ENCODE data around the gene MRPL24. TPM values are rescaled to one million over a fixed set of nuclear protein-coding genes. Genes with fewer than 3 reads are reported as not detected.
A peak's percentile ranks its signal among the peaks of the same experiment; 100 is the strongest.

MRPL24 gene
- total RNA-seq (2021; fragmentation: NEBNext Ultra II Directional; extraction: Animal tissue kit (Norgen Biotek cat#: 25700)) (34.4 and 35.2 TPM in 2 replicates), polyA plus RNA-seq (2011; rRNA removed) (23.4 and 29.7 TPM in 2 replicates), polyA minus RNA-seq (2011; rRNA and poly(A)+ RNA removed) (19.8 and 22.1 TPM in 2 replicates)
- 37.5 TPM for polyA plus RNA-seq (2011; cell fraction: cytosol; rRNA removed)
- polyA plus RNA-seq (2011; cell fraction: nucleus; rRNA removed) = 38.2 TPM
- polyA plus RNA-seq (2012, experiment 1 of 2) = 35.6 to 51.4 TPM (median 46.6 TPM) in 4 replicates
- 48.1 TPM for polyA plus RNA-seq (2012, experiment 2 of 2)
- polyA plus RNA-seq (2013, experiment 1 of 2) = 51.5 TPM
- polyA plus RNA-seq (2013, experiment 2 of 2) = 51.0 TPM
- 12.4 TPM for polyA minus RNA-seq (2011; cell fraction: cytosol; rRNA and poly(A)+ RNA removed)
- polyA minus RNA-seq (2011; cell fraction: nucleus; rRNA and poly(A)+ RNA removed) = 11.6 TPM
- long read RNA-seq, experiment 1, transcript MRPL24-201 (6 exons, 883 nt) = major isoform, 9 of 29 reads
- long read RNA-seq, experiment 1, transcript MRPL24-202 (6 exons, 883 nt) = minor isoform, 6 of 29 reads
- long read RNA-seq, experiment 1, partial matches to known transcripts = 8 of 29 reads
- long read RNA-seq, experiment 1, other reads (novel, unspliced or antisense) = 4 of 29 reads
- long read RNA-seq, experiment 2, transcript MRPL24-202 (6 exons, 883 nt) = minor isoform, 30 of 83 reads
- long read RNA-seq, experiment 2, transcript MRPL24-201 (6 exons, 883 nt) = major isoform, 39 of 83 reads
- long read RNA-seq, experiment 2, partial matches to known transcripts = 1 of 83 reads
- long read RNA-seq, experiment 2, other reads (novel, unspliced or antisense) = 13 of 83 reads

DNA sequence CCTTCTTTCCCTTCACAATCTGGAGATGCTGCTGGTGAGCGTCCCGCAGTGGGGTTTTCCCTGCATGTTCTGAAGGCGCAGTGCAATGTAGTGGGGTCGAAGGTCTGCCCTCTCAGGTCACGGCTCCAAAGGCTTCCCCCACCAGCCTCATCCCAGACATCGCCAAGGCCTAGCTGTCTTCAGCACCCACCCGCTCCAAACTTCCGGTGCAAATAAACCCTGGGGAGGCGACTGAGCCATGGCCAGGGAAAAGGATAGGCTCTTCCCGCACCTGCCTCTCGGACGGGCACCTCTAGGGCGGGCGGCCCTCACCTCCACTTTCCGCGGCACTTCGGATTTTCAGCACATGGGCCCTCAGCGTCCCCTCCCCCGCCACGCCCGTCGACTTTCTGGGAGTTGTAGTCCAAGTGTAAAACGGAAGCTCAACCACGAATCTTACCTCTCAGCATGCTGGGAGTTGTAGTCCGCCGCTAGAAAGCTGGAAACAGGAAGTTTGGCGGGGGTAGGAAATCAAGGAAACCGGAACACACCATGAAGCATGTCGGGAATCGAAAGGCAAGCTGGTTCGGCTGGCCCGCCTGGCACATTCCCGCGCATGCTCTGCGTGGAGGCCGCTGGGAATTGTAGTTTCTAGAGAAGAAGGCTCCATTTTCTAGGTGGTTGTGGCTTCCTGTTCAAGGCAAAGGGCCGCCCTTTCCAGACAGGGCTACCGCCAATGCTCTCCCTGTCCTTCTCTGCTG lies at the start of gene MRPL24:
Gene MRPL24, minus strand, starts transcription at position 348 of the 740 bp plus-strand sequence. CDS start 2,384 bp downstream, outside the sequence.
- H3K56ac ChIP-seq (replicated peaks; ENCODE audit: insufficient read length, low read depth, low read length) = peak within 1 kb of the TSS; percentile 25
- no peaks in the 10 kb centered on the region for H3K27me3 ChIP-seq (replicated peaks in 1 of 4; ENCODE audit: control insufficient read depth in 3 of 4, extremely low read depth in 1 of 4, insufficient read depth in 3 of 4, low read length in 3 of 4)
- H4K8ac ChIP-seq (ENCODE audit: extremely low read depth, insufficient read depth, low read length) = peak within 1 kb of the TSS; percentile 12
- H4K20me1 ChIP-seq (replicated peaks in 1 of 2; ENCODE audit: control insufficient read depth in 1 of 2, insufficient read depth in 2 of 2, low read length in 2 of 2) = peaks cover 0 to 2% of the 10 kb centered on the region in 2 experiments
- H3K4me2 ChIP-seq (ENCODE audit: insufficient read depth in 1 of 2, low read depth in 2 of 2, low read length in 2 of 2) = peak within 1 kb of the TSS; percentile 68 to 83
- no peak within 1 kb of the TSS for H3K23ac ChIP-seq (ENCODE audit: insufficient read length)
- peak within 1 kb of the TSS; percentile 81 for H2BK5ac ChIP-seq (ENCODE audit: low read depth, low read length)
- H4K91ac ChIP-seq (replicated peaks; ENCODE audit: insufficient read length, low read length) = peak within 1 kb of the TSS; percentile 30
- H3K79me2 ChIP-seq (ENCODE audit: control insufficient read depth in 1 of 2, insufficient read depth in 2 of 2, low read length in 2 of 2) = peaks cover 4 to 21% of the 10 kb centered on the region in 2 experiments
- DNase-seq (ENCODE audit: low read depth in 1 of 2, low spot score in 2 of 2) = peak; percentile 93 to 99
- peak within 1 kb of the TSS; percentile 55 to 95 (median 84) for H3K4me3 ChIP-seq (ENCODE audit: extremely low read depth in 1 of 4, insufficient read depth in 2 of 4, low read depth in 3 of 4, low read length in 4 of 4)
- peaks cover 2% of the 10 kb centered on the region; the same call in 1 of the 2 replicates for H3K23me2 ChIP-seq (ENCODE audit: low read depth, low read length)
- POLR2A ChIA-PET (ENCODE audit: partially characterized antibody) = interaction anchor here (0.6 to 10.7 kb wide), 20 partner anchors 10 to 140 kb away, joined by 3 to 214 read pairs (median 4); partner anchors contain the start of genes CRABP2, HDGF, ISG20L2 and METTL25B
- H2BK120ac ChIP-seq (replicated peaks; ENCODE audit: low read depth, low read length) = no peak within 1 kb of the TSS
- peak within 1 kb of the TSS; percentile 40 for H2BK12ac ChIP-seq (ENCODE audit: low read depth, low read length)
- peak within 1 kb of the TSS; percentile 72 to 82 (median 78) for H3K9ac ChIP-seq (replicated peaks in 1 of 4; ENCODE audit: extremely low read depth in 1 of 4, low read depth in 3 of 4, low read length in 3 of 4)
- peaks cover 13 to 42% (median 14%) of the 10 kb centered on the region in 4 experiments; a peak in 7 of 8 replicates for H3K36me3 ChIP-seq (ENCODE audit: control insufficient read depth in 2 of 4, insufficient read depth in 4 of 4, low read length in 3 of 4)
- H2BK20ac ChIP-seq (ENCODE audit: low read length) = no peak within 1 kb of the TSS
- WGBS, 2 experiments (ENCODE audit: extremely low coverage in 1 of 2, insufficient coverage in 1 of 2, insufficient read length in 1 of 2, insufficient replicate concordance in 2 of 2, low coverage in 1 of 2, low lambda C conversion rate in 2 of 2, missing lambda C conversion rate in 1 of 2) = 2% methylated on average over 38 of the region's 38 CpGs; no CpG with 5 or more reads in 1 of the 2 experiments
- H2AK5ac ChIP-seq (ENCODE audit: low read depth, low read length) = no peak within 1 kb of the TSS
- peak within 1 kb of the TSS; percentile 72 for H3K27ac ChIP-seq (ENCODE audit: low read depth, low read length)
- FAIRE-seq = peak; percentile 99
- H3K9me3 ChIP-seq (ENCODE audit: insufficient read depth in 2 of 2, low read depth in 1 of 2, low read length in 1 of 2) = no peaks in the 10 kb centered on the region
- peak within 1 kb of the TSS; percentile 39 for H2AFZ ChIP-seq (ENCODE audit: low read length)
- H2BK15ac ChIP-seq (ENCODE audit: low read length) = peak within 1 kb of the TSS; percentile 48; the same call in 1 of the 2 replicates
- H3K4me1 ChIP-seq (replicated peaks in 1 of 4; ENCODE audit: control insufficient read depth in 3 of 4, insufficient read depth in 4 of 4, low read length in 3 of 4) = peaks cover 3 to 15% (median 6%) of the 10 kb centered on the region in 4 experiments; a peak in 5 of 7 replicates
- no peak within 1 kb of the TSS for H3K14ac ChIP-seq (ENCODE audit: insufficient read length)
- peak within 1 kb of the TSS; percentile 34; the same call in 1 of the 2 replicates for H3K18ac ChIP-seq (ENCODE audit: extremely low read depth, low read length)
- CTCF ChIA-PET (ENCODE audit: partially characterized antibody) = interaction anchor here (0.6 to 6.6 kb wide), 6 partner anchors 14 to 122 kb away, joined by 4 to 76 read pairs (median 8); partner anchors contain the start of genes CRABP2, HAPLN2, ISG20L2 and METTL25B
- H3K79me1 ChIP-seq (ENCODE audit: low read depth, low read length) = peaks cover 5% of the 10 kb centered on the region
- H4K5ac ChIP-seq (ENCODE audit: insufficient read length, low read depth, low read length) = peak within 1 kb of the TSS; percentile 51
- H3K4ac ChIP-seq (replicated peaks; ENCODE audit: insufficient read length, low read depth, low read length) = peak within 1 kb of the TSS; percentile 29
- TF ChIP-seq BACH1 (IDR thresholded peaks at IDR 0.05; ENCODE audit: low read length) (0 out of 2 replicates have a peak, but pooled peaks have one; percentile 23), KDM1A (IDR thresholded peaks at IDR 0.05; ENCODE audit: borderline replicate concordance, low read length) (no peak), GTF2F1 (IDR thresholded peaks at IDR 0.05; ENCODE audit: borderline replicate concordance, low read depth, low read length) (no peak)
- TF ChIP-seq, protein P1, sequence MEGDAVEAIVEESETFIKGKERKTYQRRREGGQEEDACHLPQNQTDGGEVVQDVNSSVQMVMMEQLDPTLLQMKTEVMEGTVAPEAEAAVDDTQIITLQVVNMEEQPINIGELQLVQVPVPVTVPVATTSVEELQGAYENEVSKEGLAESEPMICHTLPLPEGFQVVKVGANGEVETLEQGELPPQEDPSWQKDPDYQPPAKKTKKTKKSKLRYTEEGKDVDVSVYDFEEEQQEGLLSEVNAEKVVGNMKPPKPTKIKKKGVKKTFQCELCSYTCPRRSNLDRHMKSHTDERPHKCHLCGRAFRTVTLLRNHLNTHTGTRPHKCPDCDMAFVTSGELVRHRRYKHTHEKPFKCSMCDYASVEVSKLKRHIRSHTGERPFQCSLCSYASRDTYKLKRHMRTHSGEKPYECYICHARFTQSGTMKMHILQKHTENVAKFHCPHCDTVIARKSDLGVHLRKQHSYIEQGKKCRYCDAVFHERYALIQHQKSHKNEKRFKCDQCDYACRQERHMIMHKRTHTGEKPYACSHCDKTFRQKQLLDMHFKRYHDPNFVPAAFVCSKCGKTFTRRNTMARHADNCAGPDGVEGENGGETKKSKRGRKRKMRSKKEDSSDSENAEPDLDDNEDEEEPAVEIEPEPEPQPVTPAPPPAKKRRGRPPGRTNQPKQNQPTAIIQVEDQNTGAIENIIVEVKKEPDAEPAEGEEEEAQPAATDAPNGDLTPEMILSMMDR (IDR thresholded peaks at IDR 0.05; ENCODE audit: control extremely low read depth in 1 of 3, insufficient read depth in 1 of 3, low read depth in 1 of 3, low read length in 3 of 3) = peak in 1 of 3 experiments; percentile 12; a peak in 1 of 4 replicates

Data from H1 (cell line).